PFSK-1 (cell line): ENCODE measurements around the gene TXNDC11.

ENCODE experiments used
- FOXP2 ChIP-seq: optimal IDR thresholded peaks from 2 replicates; pipeline ENCODE3; 2011; ENCODE audit warnings: borderline replicate concordance, control low read depth, inconsistent platforms; ENCODE audit not compliant: insufficient read depth; ENCODE audit errors: extremely low read length, extremely low read depth
- POLR2AphosphoS5 ChIP-seq: IDR thresholded peaks from 2 replicates; pipeline ENCODE4 v1.6.1; 2012; ENCODE audit warnings: low read depth, mild to moderate bottlenecking, control low read depth, low read length, moderate library complexity
- SIN3A ChIP-seq: IDR thresholded peaks from 2 replicates; pipeline ENCODE4 v1.6.1; 2012; ENCODE audit warnings: mild to moderate bottlenecking, low read length, moderate library complexity, borderline replicate concordance; ENCODE audit not compliant: insufficient read depth
- TAF1 ChIP-seq: IDR thresholded peaks from 2 replicates; pipeline ENCODE4 v1.6.1; 2012; ENCODE audit warnings: low read length, control low read depth, borderline replicate concordance; ENCODE audit not compliant: insufficient read depth
- TF ChIP-seq, protein P1 (sequence below), 2 experiments: IDR thresholded peaks; 2 replicates each; pipeline versions ENCODE4 v1.6.1 to v1.8.0; 2011 to 2012; ENCODE audit warnings: low read depth in 2 of 2, low read length in 2 of 2, control low read depth in 1 of 2, inconsistent platforms in 1 of 2, mild to moderate bottlenecking in 1 of 2, moderate library complexity in 1 of 2; ENCODE audit not compliant: insufficient read depth in 1 of 2

The TXNDC11 gene

DNA sequence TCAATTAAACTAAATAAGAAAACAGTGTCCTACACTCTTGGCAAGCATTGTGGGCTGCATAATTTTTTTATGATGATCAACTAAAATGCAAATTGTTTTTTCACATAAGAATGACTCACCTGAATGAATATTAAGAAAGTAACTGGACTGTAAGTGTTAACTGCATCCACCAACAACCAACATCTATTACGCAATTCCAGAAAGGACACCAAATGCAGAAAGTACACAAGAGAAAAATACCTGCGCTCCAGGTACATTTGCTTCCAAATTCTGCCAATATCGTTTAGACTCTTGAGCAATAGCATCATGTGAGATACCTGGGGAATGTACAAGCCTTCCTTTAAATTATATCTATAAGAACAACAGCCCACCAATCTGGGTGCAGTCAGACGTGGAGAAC lies 19.8 kb upstream of the TXNDC11 start:
- TF ChIP-seq POLR2AphosphoS5: no peak
- no peak for TF ChIP-seq FOXP2
- no peak for TF ChIP-seq SIN3A

DNA sequence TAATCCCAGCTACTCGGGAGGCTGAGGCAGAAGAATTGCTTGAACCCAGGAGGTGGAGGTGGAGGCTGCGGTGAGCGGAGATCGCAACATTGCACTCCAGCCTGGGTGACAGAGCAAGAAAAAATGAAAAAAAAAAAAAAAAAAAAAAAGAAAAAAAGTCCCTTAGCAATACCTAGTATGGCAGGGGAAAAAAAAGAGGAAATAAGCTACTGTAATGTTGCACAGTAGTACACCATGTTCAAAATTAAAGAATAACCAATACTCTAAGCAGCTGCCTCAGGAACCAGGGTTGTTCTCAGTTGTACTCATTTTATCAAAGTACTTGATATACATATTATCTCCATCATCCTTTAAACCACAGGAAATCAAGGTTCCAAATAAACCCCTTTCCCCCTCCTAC lies 17.3 kb upstream of the TXNDC11 start:
- TF ChIP-seq SIN3A: no peak
- no peak for TF ChIP-seq POLR2AphosphoS5
- no peak for TF ChIP-seq TAF1
- no peak for TF ChIP-seq FOXP2
- TF ChIP-seq, protein P1, sequence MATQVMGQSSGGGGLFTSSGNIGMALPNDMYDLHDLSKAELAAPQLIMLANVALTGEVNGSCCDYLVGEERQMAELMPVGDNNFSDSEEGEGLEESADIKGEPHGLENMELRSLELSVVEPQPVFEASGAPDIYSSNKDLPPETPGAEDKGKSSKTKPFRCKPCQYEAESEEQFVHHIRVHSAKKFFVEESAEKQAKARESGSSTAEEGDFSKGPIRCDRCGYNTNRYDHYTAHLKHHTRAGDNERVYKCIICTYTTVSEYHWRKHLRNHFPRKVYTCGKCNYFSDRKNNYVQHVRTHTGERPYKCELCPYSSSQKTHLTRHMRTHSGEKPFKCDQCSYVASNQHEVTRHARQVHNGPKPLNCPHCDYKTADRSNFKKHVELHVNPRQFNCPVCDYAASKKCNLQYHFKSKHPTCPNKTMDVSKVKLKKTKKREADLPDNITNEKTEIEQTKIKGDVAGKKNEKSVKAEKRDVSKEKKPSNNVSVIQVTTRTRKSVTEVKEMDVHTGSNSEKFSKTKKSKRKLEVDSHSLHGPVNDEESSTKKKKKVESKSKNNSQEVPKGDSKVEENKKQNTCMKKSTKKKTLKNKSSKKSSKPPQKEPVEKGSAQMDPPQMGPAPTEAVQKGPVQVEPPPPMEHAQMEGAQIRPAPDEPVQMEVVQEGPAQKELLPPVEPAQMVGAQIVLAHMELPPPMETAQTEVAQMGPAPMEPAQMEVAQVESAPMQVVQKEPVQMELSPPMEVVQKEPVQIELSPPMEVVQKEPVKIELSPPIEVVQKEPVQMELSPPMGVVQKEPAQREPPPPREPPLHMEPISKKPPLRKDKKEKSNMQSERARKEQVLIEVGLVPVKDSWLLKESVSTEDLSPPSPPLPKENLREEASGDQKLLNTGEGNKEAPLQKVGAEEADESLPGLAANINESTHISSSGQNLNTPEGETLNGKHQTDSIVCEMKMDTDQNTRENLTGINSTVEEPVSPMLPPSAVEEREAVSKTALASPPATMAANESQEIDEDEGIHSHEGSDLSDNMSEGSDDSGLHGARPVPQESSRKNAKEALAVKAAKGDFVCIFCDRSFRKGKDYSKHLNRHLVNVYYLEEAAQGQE (IDR thresholded peaks at IDR 0.05; ENCODE audit: insufficient read depth in 1 of 2, low read depth in 2 of 2, low read length in 2 of 2): no peak

- TF ChIP-seq, protein P1 (IDR thresholded peaks at IDR 0.05; ENCODE audit: insufficient read depth in 1 of 2, low read depth in 2 of 2, low read length in 2 of 2): no peak
- TF ChIP-seq FOXP2 (no peak), POLR2AphosphoS5 (no peak), SIN3A (no peak), TAF1 (no peak)
These were observed 16.6 kb upstream of the TXNDC11 start for GRCh38 chr16:11759163-11759834.

DNA sequence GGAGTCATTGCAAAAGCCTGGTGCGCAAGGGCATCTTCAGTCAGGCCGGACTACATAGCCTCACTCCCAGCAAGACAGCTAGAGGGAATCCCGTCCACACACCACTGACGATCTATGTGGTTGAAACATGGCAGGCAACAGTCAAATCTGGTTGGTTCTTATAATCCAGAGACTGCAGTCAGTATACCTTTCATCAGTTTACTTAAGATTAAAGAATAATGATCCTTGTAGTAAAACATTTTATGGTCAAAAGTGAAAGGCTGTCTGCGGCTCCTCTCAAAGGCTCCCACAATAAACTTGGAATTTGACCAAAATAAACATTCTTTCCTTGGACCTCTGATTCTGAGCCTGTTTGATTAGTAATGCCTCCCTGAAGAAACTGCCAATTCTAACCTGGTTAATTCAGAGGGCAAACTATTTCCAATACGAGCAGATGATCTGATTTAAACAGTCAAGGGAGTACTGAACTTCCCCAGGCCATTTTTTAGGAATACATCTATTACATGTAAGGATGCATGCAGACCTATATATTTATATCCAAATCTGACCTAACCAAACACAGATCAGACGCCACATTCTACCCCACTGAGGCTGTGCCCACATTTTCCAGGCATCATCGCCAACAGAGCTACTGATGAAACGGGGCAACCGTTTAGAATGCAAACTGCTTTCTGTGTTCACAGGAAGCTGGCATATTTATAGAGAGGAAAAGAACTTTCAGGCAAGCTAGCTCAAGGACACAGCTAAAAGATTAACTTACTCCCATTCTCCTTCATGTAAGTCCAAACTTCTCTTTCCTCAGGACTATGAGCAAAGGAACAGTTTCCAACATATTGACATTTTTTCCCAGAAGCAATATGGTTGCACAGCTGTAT lies 15.3 kb upstream of the TXNDC11 start:
- TF ChIP-seq, protein P1 (IDR thresholded peaks at IDR 0.05; ENCODE audit: insufficient read depth in 1 of 2, low read depth in 2 of 2, low read length in 2 of 2): no peak
- no peak for TF ChIP-seq FOXP2
- TF ChIP-seq SIN3A: no peak
- TF ChIP-seq TAF1: no peak
- TF ChIP-seq POLR2AphosphoS5: no peak

GRCh38 chr16:11756248-11756647 lies 13.6 kb upstream of the TXNDC11 start:
- no peak for TF ChIP-seq SIN3A
- no peak for TF ChIP-seq POLR2AphosphoS5
- TF ChIP-seq TAF1: no peak
